CD4-positive, alpha-beta T cell (primary cell): ENCODE data around the gene ORC2. TPM values are rescaled to one million over a fixed set of nuclear protein-coding genes. Genes with fewer than 3 reads are reported as not detected.

Experiments used
- ATAC-seq: fragments of 200-7000 bp; cut with Tn5 transposase; one replicate; pipeline ENCODE4 v1.10.0; 2022; ENCODE audit warnings: mild to moderate bottlenecking; ENCODE audit not compliant: poor library complexity
- CTCF ChIA-PET: fragments of 350-600 bp; sonication (Branson Sonifier 250); formaldehyde crosslinking; loops from one replicate; lab custom pipeline; 2021; ENCODE audit warnings: antibody characterized with exemption, inconsistent platforms; lab: Charles Lee
- POLR2A ChIA-PET: fragments of 350-600 bp; sonication (Branson Sonifier 250); formaldehyde crosslinking; loops from one replicate; lab custom pipeline; 2021; ENCODE audit warnings: antibody characterized with exemption, inconsistent platforms; lab: Charles Lee
- DNase-seq, 14 experiments: peaks; one replicate each; pipeline ENCODE4 v3.0.0-alpha.2; 2013 to 2020; ENCODE audit warnings: mixed read lengths in 2 of 14
- H3K27ac ChIP-seq, 2 donors: one replicate each; pipeline versions ENCODE4 v1.5.1 to v1.7.0; 2013; ENCODE audit warnings: low read length in 2 of 2, low read depth in 1 of 2, mild to moderate bottlenecking in 1 of 2
- H3K27me3 ChIP-seq, 2 experiments: 1 replicate in 1 of 2; 2 replicates in 1 of 2; pipeline versions ENCODE4 v1.6.1 to v1.7.0; 2013; ENCODE audit warnings: low read length in 2 of 2, control low read depth in 1 of 2, mild to moderate bottlenecking in 1 of 2, moderate library complexity in 1 of 2; ENCODE audit not compliant: insufficient read depth in 2 of 2, control insufficient read depth in 1 of 2
- H3K36me3 ChIP-seq: one replicate; pipeline ENCODE4 v1.6.1; 2013; ENCODE audit warnings: low read length, control low read depth; ENCODE audit not compliant: insufficient read depth
- H3K4me1 ChIP-seq: one replicate; pipeline ENCODE4 v1.6.1; 2013; ENCODE audit warnings: low read length, control low read depth; ENCODE audit not compliant: insufficient read depth
- H3K4me3 ChIP-seq: one replicate; pipeline ENCODE4 v1.5.1; 2013; ENCODE audit warnings: mild to moderate bottlenecking, low read length, moderate library complexity
- H3K9me3 ChIP-seq, 2 experiments: 1 replicate in 1 of 2; 2 replicates in 1 of 2; pipeline versions ENCODE4 v1.6.1 to v1.7.0; 2013; ENCODE audit warnings: low read length in 2 of 2, mild to moderate bottlenecking in 2 of 2, control low read depth in 1 of 2, moderate library complexity in 1 of 2; ENCODE audit not compliant: control insufficient read depth in 1 of 2, insufficient read depth in 1 of 2
- H3K27ac Mint-ChIP-seq: one replicate; pipeline ENCODE4 v1.8.0; 2020; ENCODE audit warnings: mixed read lengths
- H3K27me3 Mint-ChIP-seq: one replicate; pipeline ENCODE4 v1.8.0; 2021; ENCODE audit warnings: mixed read lengths
- H3K36me3 Mint-ChIP-seq: one replicate; pipeline ENCODE4 v1.8.0; 2021; ENCODE audit warnings: low read depth, mixed read lengths
- H3K4me1 Mint-ChIP-seq: one replicate; pipeline ENCODE4 v1.8.0; 2021; ENCODE audit warnings: low read depth, mixed read lengths
- H3K4me3 Mint-ChIP-seq: one replicate; pipeline ENCODE4 v1.8.0; 2020; ENCODE audit warnings: mild to moderate bottlenecking, mixed read lengths
- H3K9me3 Mint-ChIP-seq: one replicate; pipeline ENCODE4 v1.8.0; 2020; ENCODE audit warnings: mixed read lengths
- intact Hi-C, 2 experiments: fragments of 100-400 bp; cut with DNase I in 1 of 2; cut with micrococcal nuclease in 1 of 2; formaldehyde crosslinking; loops; one replicate each; pipeline versions ENCODE4 v1.15.1 to v1.9.0; 2023 to 2025; cut with DNase I, micrococcal nuclease
- total RNA-seq, 174 experiments: library from RNA in 2 of 174; stranded (reverse) in 2 of 174; gene quantifications; one replicate each; pipeline ENCODE4 v1.2.3 and lab custom pipeline; 2021 to 2026
- TF ChIP-seq, protein P1 (sequence below): fragments of 200-600 bp; IDR thresholded peaks from one replicate; pipeline ENCODE4 v1.8.0; 2022; ENCODE audit warnings: antibody characterized with exemption, mild to moderate bottlenecking

Gene ORC2
- total RNA-seq, 2 experiments from 2014 or later = 25.0 to 26.6 TPM

DNA sequence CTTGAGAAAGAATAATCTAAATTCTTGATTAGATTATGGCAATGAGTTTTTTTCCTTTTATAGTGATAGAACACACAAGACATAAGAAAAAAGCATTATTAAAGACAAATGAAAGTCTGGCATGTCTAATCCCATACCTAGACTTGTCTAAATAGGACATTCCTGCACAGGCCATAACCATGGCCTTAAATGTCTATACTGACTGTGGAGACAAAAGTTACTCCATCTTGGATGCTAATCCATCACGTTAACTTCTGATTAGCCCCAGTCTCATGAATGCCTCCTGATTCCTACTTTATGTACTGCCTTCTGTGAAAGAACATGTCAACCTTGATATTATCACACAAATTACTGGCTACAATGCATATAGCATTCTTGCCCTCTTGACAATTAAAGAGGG, 23.6 kb downstream of the ORC2 start:
- H3K27ac Mint-ChIP-seq = no peak overlapping the region

DNA sequence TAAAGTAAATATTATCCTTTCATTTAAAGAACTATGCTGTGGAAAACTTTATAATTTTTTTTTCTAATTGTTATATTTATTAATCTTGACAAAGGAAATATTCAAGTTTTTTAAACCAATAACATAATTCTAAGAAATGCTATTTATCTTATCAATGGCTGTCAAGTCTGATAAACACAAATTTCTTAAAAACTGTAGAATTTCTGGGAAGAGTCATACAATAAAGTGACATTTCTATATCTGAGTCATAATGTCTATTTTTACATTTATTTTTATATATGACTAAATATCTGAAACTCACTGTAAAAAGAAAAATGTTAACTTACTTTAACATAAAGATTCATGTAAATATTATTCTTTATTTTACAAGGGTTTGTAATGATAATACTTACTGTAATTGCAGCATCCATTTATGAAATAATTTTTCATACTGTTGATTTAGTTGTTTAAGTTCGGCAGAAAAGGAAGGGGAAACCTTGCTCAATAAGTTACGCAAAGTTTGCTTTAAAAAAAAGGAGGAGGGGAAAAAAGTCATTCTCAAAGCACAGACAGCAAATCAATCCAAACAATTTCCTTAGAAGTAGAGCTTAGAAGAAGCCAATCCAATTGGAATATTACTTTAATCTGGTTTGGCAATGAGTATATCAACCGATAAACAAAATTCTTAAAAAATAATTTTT, 32.4 kb downstream of the ORC2 start:
- Mint-ChIP-seq H3K27ac (no peak overlapping the region), H3K9me3 (no peaks in the 10 kb centered on the region), H3K4me3 (no peak overlapping the region), H3K36me3 (peaks cover 67% of the 10 kb centered on the region), H3K27me3 (no peaks in the 10 kb centered on the region), H3K4me1 (no peaks in the 10 kb centered on the region)
- Histone ChIP-seq H3K27ac (no peak overlapping the region), H3K4me1 (no peaks in the 10 kb centered on the region), H3K4me3 (no peak overlapping the region), H3K27me3 (no peaks in the 10 kb centered on the region), H3K9me3 (no peaks in the 10 kb centered on the region), H3K36me3 (peaks cover 63% of the 10 kb centered on the region)
- intact Hi-C loops = no loop called here
- TF ChIP-seq, protein P1, sequence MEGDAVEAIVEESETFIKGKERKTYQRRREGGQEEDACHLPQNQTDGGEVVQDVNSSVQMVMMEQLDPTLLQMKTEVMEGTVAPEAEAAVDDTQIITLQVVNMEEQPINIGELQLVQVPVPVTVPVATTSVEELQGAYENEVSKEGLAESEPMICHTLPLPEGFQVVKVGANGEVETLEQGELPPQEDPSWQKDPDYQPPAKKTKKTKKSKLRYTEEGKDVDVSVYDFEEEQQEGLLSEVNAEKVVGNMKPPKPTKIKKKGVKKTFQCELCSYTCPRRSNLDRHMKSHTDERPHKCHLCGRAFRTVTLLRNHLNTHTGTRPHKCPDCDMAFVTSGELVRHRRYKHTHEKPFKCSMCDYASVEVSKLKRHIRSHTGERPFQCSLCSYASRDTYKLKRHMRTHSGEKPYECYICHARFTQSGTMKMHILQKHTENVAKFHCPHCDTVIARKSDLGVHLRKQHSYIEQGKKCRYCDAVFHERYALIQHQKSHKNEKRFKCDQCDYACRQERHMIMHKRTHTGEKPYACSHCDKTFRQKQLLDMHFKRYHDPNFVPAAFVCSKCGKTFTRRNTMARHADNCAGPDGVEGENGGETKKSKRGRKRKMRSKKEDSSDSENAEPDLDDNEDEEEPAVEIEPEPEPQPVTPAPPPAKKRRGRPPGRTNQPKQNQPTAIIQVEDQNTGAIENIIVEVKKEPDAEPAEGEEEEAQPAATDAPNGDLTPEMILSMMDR = no peak
- ChIA-PET CTCF (no interaction called here), POLR2A (no interaction called here)
- ATAC-seq = no peak
- no peak for DNase-seq

More for the DNA sequence above, 23.6 kb downstream of the ORC2 start:
- DNase-seq = no peak
- Histone ChIP-seq H3K27ac (no peak overlapping the region), H3K4me1 (no peaks in the 10 kb centered on the region), H3K27me3 (no peaks in the 10 kb centered on the region), H3K4me3 (no peak overlapping the region), H3K36me3 (peaks cover 76% of the 10 kb centered on the region), H3K9me3 (no peaks in the 10 kb centered on the region)
- CTCF ChIA-PET = interaction anchor here (1.0 to 1.4 kb wide), 2 partner anchors 25 to 126 kb away, joined by 3 to 4 read pairs; no protein-coding TSS in a partner anchor
- no peak for ATAC-seq
- Mint-ChIP-seq H3K27me3 (no peaks in the 10 kb centered on the region), H3K9me3 (no peaks in the 10 kb centered on the region), H3K4me3 (no peak overlapping the region), H3K4me1 (peaks cover 3% of the 10 kb centered on the region), H3K36me3 (peaks cover 90% of the 10 kb centered on the region)
- POLR2A ChIA-PET = interaction anchor here (0.6 kb wide), 1 partner anchor 1482 kb away, joined by 3 read pairs; no protein-coding TSS in a partner anchor
- intact Hi-C loops = no loop called here
- TF ChIP-seq, protein P1 = no peak

DNA sequence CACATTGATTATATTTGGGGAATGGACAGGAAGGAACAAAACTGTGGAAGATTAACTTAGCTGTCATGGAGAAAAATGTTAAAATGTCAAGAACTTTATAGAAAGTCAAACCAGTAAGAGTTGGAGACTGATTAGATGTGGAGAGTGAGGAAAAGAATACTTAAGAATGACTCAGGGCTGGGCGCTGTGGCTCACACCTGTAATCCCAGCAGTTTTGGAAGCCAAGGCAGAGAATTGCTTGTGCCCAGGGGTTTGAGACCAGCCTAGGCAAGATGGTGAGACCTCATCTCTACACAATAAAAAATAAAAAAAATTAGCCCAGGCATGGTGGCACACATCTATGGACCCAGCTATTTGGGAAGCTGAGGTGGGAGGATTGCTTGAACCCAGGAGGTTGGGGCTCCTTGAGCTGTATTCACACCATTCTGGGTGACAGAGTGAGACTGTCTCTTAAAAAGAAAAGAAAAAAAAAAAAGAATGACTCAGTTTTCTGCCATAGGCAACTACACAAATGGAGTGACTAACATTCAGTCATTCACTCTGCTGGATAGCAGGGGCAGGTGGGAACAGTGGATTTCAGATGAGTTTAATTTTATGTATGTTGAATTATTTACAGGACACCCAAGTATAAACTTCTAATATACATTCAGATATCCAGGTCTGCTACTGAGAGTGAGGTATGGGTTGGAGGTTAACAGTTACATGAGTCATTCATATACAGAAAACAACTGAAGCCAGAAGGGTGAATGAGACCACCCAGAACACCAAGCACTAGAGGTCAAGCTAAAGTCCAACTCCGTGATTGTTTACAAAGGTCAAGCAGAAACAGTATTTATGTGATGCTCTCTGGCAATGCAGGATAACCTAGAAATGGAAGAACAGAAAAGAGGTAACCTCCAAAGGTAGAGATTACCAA, 33.9 kb downstream of the ORC2 start:
- no peak for ATAC-seq
- Mint-ChIP-seq H3K4me1 (no peaks in the 10 kb centered on the region), H3K4me3 (no peak overlapping the region), H3K9me3 (no peaks in the 10 kb centered on the region), H3K27me3 (no peaks in the 10 kb centered on the region), H3K36me3 (peaks cover 64% of the 10 kb centered on the region), H3K27ac (no peak overlapping the region)
- Histone ChIP-seq H3K36me3 (peaks cover 63% of the 10 kb centered on the region), H3K9me3 (no peaks in the 10 kb centered on the region), H3K27me3 (no peaks in the 10 kb centered on the region), H3K27ac (no peak overlapping the region), H3K4me3 (no peak overlapping the region), H3K4me1 (no peaks in the 10 kb centered on the region)
- POLR2A ChIA-PET = no interaction called here
- intact Hi-C loops = no loop called here
- TF ChIP-seq, protein P1 = no peak
- CTCF ChIA-PET = no interaction called here
- no peak for DNase-seq
